ENCODE results near the gene TPST2.
A peak's percentile ranks its signal among the peaks of the same experiment; 100 is the strongest.

Gene TPST2

GRCh38 chr22:26486394-26486793 lies 103.5 kb downstream of the TPST2 start:
- DNase-seq, result no peak

- no peak for DNase-seq
Measured at GRCh38 chr22:26485806-26486390, 104.0 kb downstream of the TPST2 start.

- DNase-seq, result no peak
Measured at GRCh38 chr22:26485013-26485412, 104.9 kb downstream of the TPST2 start.

- no peak for DNase-seq
Measured at GRCh38 chr22:26484360-26484706, 105.6 kb downstream of the TPST2 start.

- peak; percentile 81 to 95 for DNase-seq
Measured at GRCh38 chr22:26483439-26484359, 106.2 kb downstream of the TPST2 start, which contains the start of the genes HPS4 and SRRD. TSS of gene HPS4 (minus strand) at chr22:26483783. CDS start at chr22:26481762, 2,021 bp downstream. TSS of gene SRRD (plus strand) at chr22:26483877. CDS start at chr22:26483891, 14 bp downstream.

- no peak for DNase-seq
Measured at GRCh38 chr22:26483043-26483438, 106.9 kb downstream of the TPST2 start.

- DNase-seq, result no peak
Measured at GRCh38 chr22:26482161-26482560, 107.8 kb downstream of the TPST2 start.

GRCh38 chr22:26481694-26482093 lies 108.2 kb downstream of the TPST2 start:
- no peak for DNase-seq

GRCh38 chr22:26481112-26481693 lies 108.7 kb downstream of the TPST2 start:
- DNase-seq, result no peak

GRCh38 chr22:26480611-26480932 lies 109.4 kb downstream of the TPST2 start:
- no peak for DNase-seq

GRCh38 chr22:26479792-26480610 lies 109.9 kb downstream of the TPST2 start:
- DNase-seq, result peak; percentile 49 to 55

- DNase-seq, result no peak
Measured at GRCh38 chr22:26479043-26479791, 110.7 kb downstream of the TPST2 start.

- peak; percentile 37 to 66 for DNase-seq
Measured at GRCh38 chr22:26477341-26477731, 112.6 kb downstream of the TPST2 start.

- DNase-seq, result peak; percentile 64 to 87
Measured at GRCh38 chr22:26476705-26477340, 113.1 kb downstream of the TPST2 start.

GRCh38 chr22:26474682-26475081 lies 115.2 kb downstream of the TPST2 start:
- DNase-seq, result peak; percentile 31 to 69
